ENCODE data around the gene IDH3A. TPM values are rescaled to one million over a fixed set of nuclear protein-coding genes. Genes with fewer than 3 reads are reported as not detected.
A peak's percentile ranks its signal among the peaks of the same experiment; 100 is the strongest.

IDH3A gene
- total RNA-seq, 2 donors from 2014 or later = 188 to 352 TPM

DNA sequence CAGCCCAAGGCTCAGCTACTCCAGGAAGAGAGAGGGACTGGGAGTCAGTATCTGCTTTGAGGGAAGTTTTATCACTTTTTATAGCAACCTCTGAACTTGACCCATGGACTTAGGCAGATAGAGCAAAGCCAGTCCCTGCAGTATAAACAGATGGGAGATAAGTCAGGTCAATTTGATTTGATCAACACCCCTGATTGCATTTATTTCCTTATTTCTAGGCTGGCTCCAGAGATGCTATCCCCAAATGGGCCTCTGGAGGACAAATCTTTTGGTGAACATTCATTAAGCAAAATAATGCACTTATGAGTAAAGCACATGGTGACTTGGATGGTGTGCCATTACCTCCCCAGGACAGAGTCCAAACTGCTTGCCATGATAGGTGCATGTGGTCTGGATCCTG, 8.9 kb upstream of the IDH3A start:
- no peak for DNase-seq (ENCODE audit: low spot score)
- Histone ChIP-seq H3K4me3 (no peak overlapping the region), H3K36me3 (no peaks in the 10 kb centered on the region), H3K9me3 (no peaks in the 10 kb centered on the region), H3K27me3 (no peaks in the 10 kb centered on the region), H3K27ac (no peak overlapping the region), H3K4me1 (no peaks in the 10 kb centered on the region)
- TF ChIP-seq CTCF (IDR thresholded peaks at IDR 0.05) = no peak

- Histone ChIP-seq H3K4me1 (peaks cover 0 to 10% of the 10 kb centered on the region in 2 donors), H3K27ac (no peak overlapping the region), H3K9me3 (no peaks in the 10 kb centered on the region), H3K27me3 (no peaks in the 10 kb centered on the region), H3K36me3 (no peaks in the 10 kb centered on the region), H3K4me3 (no peak overlapping the region)
- no peak for DNase-seq (ENCODE audit: low spot score)
- TF ChIP-seq CTCF (IDR thresholded peaks at IDR 0.05) = no peak
Measured at GRCh38 chr15:78142332-78142731, 6.8 kb upstream of the IDH3A start.

- H3K36me3 ChIP-seq = no peaks in the 10 kb centered on the region
- peaks cover 0 to 38% of the 10 kb centered on the region in 2 donors for H3K4me1 ChIP-seq
- H3K4me3 ChIP-seq = no peak overlapping the region
- H3K9me3 ChIP-seq = no peaks in the 10 kb centered on the region
- DNase-seq (ENCODE audit: low spot score) = no peak
- no peaks in the 10 kb centered on the region for H3K27me3 ChIP-seq
- no peak for TF ChIP-seq CTCF (IDR thresholded peaks at IDR 0.05)
- H3K27ac ChIP-seq = peak overlapping the region in 1 of 2 donors; percentile 97
Measured at GRCh38 chr15:78146425-78147154, 2.6 kb upstream of the IDH3A start.

GRCh38 chr15:78147566-78147965, 1.6 kb upstream of the IDH3A start:
- H3K27me3 ChIP-seq = no peaks in the 10 kb centered on the region
- no peaks in the 10 kb centered on the region for H3K9me3 ChIP-seq
- H3K4me1 ChIP-seq = peaks cover 0 to 38% of the 10 kb centered on the region in 2 donors
- H3K36me3 ChIP-seq = no peaks in the 10 kb centered on the region
- H3K4me3 ChIP-seq = no peak overlapping the region
- H3K27ac ChIP-seq = peak overlapping the region; percentile 94 to 97
- no peak for DNase-seq (ENCODE audit: low spot score)
- TF ChIP-seq CTCF (IDR thresholded peaks at IDR 0.05) = no peak

DNA sequence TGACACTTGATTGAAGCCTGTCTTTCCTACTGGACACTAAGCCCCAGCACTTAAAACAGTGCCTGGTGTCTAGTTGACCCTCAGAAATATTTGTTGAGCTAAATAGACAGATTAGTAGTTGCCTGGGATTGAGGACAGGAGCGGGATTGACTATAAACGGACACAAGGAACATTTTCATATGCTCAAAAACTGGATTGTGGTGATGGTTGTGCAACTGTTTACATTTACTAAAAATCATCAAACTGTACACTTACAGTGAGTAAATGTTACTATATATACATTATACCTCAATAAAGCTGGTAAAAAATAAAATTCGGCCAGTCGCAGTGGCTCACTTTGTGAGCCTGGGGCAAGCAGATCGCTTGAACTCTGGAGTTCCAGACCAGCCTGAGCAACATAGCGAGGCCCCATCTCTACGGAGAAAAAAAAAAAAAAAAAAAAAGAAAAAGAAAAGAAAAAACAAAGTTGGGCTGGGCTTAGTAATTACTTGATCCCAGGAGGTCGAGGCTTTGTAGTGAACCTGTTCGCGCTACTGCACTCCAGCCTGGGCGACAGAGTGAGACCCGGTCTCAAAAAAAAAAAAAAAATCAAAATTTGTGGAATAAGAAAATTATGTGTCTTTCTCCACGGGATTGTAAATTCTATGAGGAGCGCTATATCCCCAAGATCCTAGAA, 632 bp upstream of the IDH3A start:
- H3K27ac ChIP-seq = peak overlapping the region; percentile 94 to 97
- H3K36me3 ChIP-seq = no peaks in the 10 kb centered on the region
- H3K4me1 ChIP-seq = peaks cover 0 to 38% of the 10 kb centered on the region in 2 donors
- peak overlapping the region; percentile 92 to 94 for H3K4me3 ChIP-seq
- H3K27me3 ChIP-seq = no peaks in the 10 kb centered on the region
- TF ChIP-seq CTCF (IDR thresholded peaks at IDR 0.05) = no peak
- no peak for DNase-seq (ENCODE audit: low spot score)
- H3K9me3 ChIP-seq = no peaks in the 10 kb centered on the region
